HG03039 (cell line): ENCODE data around the gene TLE1.
"Not testable (repeated sequence)": the region's sequence is repeated elsewhere in the genome, so short reads cannot be mapped to it uniquely, and the experiment has no call there.

Experiments used
- ATAC-seq: cut with Tn5 transposase; IDR thresholded peaks from one replicate; pipeline ENCODE4 v1.9.1; 2021; ENCODE audit warnings: mild to moderate bottlenecking, moderate library complexity; ENCODE audit not compliant: unreplicated experiment

The TLE1 gene

DNA sequence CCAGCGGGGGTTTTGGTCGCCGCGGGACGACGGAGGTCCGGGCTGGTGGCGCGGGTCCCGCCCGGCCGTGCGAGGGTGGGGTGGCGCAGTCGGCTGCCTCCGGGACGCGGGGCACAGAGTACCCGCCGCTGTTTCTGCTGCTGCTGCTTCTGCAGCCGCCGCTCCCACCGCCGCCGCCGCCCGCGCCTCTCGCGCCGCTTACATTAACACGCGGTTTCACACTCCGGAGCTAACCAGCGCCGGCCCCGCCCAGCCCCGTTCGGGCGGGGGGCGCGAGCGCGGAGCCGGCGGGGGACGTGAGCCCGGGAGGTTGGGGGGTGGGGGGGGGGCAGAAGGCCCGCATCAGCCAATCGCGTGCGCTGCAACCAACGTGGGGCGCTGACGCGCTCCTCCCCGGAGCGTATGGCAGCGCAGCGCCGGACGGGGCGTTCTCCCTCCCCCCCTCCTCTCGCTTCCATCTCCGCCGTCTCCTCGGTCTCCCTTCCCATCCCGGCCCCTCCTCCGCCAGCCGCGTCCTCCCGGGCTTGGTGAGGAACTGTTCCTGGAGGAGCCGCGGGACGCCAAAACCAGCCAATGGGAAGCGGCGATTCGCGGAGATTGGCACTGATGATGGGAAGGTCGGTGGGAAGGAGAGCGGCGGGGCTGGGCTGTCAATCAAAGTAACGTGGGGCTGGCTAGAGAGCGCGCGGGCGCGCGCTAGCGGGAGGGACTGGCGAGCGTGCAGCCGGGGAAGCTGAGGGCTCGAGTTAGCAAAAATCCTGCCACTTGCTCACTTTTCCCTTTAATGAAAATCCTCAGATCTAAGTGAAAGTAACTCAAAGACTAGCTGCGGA, at the start of gene TLE1:
Gene TLE1 (minus strand): TSS at position 205 of the 833 bp plus-strand sequence. CDS start 1,307 bp downstream, outside the sequence.
- peak; percentile 80 for ATAC-seq

DNA sequence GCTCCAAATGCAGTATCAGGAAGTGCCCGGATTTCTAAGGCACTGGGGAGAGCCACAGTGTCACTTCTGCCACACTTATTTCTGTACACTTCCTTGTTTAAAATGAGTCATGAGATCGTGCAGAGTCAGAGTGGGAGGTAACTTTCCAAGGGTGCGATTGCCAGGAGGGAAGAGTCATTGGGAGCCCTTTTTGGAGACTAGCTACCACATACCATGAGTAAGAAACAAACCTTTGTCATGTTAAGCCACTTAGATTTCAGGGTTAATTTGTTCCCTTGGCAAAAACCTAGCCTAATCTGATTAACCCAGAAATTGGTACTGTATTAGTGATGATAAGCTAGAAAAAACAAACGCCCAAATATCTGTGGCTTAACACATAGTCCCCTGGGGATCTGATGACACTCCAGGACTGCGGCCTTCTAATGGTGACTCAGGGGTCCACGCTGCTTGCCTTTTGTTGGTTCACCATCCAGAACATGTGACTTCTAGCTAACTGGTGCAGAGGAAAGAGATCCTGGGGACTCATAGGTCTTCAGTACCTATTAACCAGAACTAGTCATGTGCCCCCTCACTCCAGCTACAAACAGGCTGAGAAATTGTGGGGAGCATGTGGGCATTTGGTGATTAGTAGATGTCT, 48.6 kb upstream of the TLE1 start:
- no peak for ATAC-seq

DNA sequence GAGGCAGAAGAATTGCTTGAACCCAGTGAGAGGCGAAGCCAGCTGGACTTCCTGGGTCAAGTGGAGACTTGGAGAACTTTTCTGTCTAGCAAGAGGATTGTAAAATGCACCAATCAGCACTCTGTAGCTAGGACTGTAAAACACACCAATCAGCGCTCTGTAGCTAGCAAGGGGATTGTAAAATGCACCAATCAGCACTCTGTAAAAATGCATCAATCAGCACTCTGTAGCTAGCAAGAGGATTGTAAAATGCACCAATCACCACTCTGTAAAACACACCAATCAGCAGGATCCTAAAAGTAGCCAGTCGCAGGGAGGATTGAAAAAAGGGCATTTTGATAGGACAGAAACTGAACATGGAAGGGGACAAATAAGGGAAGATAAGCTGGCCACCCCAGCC, 41.2 kb upstream of the TLE1 start:
- ATAC-seq = not testable (repeated sequence)

- peak; percentile 70 for ATAC-seq
Measured at GRCh38 chr9:81729135-81729534, 39.8 kb upstream of the TLE1 start.

DNA sequence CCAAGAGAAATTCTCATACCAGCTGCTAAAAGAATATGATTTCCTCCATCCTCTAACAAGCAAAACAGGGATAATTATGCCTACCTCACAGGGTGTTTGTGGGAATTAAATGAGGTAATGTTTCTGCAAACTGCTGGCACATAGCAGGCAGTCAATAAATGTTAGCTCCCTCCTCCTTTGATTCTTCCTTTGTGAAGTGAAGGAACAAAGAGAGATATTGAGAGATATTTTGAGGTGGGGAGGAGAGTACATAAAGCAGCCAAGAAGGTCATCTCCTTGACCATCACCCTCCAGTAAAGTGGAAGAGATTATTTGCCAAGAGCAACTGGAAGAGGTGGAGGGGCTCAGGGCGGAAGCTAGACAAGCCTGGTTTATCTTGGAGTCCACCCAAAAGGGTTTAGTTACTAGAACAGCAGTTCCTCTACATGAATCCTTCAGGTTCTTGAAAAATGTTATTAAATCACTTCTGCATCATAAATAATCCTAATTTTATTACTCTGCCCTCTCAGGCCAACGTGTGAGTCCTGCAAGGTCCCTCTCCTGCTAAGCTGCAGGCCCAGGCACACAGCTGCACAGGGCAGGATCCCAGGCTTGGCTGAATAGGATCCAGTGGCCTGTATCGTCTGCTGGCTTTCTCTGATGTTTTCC, 35.0 kb upstream of the TLE1 start:
- no peak for ATAC-seq

- ATAC-seq = no peak
Measured at GRCh38 chr9:81722277-81722676, 32.9 kb upstream of the TLE1 start.

DNA sequence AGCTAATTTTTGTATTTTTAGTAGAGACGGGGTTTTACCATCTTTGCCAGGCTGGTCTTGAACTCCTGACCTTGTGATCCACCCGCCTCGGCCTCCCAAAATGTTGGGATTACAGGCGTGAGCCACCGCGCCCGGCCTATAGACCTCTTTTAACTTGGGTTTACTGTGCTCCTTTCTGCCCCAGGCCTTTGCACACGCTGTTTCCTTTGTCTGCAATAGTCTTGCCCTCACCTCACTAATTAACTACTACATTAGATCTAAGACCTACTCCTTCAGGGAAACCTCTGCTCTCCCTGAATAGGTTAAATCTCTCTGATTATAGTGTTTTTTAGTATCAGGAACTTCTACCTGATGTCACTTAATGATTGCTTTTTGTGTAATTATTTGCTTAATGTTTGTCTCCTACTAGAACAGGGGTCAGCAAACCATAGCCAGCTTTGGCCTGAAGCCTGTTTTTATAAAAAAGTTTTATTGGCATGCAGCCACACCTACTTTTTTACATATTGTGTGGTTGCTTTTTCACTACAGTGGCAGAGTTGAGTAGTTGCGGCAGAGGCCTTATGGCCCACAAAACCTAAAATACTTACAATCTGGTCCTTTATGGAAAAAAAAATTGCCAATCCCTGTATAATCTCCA, 31.2 kb upstream of the TLE1 start:
- no peak for ATAC-seq

- no peak for ATAC-seq
Measured at GRCh38 chr9:81719972-81720371, 30.6 kb upstream of the TLE1 start.

- no peak for ATAC-seq
Measured at GRCh38 chr9:81718244-81718643, 28.9 kb upstream of the TLE1 start.

DNA sequence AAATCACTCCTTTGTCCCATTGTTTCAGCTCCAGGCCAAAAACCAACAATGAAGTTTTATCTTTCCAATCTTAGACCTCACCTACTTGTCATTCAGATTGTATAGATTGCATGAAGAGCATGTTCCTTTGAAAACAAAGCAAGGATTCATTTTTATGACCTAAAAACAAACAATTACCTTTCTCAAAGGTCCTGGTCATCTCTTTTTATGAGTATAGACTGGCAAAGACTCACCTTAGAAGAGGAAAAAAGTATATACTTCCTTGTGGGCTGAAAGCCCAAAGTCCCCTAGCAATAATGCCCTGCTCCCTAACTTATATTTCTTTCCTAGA, 28.4 kb upstream of the TLE1 start:
- no peak for ATAC-seq

DNA sequence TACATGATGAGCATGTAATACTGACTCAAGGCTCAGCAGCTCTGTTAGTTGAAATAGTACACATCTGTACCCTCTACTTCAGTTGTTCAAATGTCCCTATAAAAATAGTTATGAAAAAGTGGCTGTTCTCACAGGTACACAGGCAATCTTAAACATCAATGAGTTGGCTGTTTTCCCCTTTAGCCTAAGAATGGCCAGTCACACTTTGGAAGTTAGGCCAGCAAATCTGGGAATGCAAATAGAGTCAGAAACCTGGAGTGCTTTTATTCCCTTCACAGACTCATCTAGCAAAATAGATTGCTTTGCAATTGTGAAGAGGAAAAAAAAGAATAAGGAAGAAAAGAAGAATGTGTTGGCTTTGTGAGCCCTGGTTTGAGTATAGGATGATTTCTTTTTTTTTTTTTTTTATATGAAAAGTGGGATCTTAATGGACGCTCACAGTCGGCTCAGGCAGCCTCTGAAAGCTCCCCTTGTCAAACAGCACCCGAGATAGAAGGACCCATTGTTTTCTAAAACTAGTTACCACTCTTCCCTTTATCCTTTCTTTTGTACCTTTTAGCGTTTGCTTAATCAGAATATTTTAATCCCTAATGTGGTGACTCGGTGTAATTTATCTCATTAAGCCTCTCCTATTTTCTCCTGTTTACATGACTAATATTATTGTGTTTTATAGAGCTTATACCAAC, 27.9 kb upstream of the TLE1 start:
- ATAC-seq = no peak

- ATAC-seq = no peak
Measured at GRCh38 chr9:81716409-81716808, 27.1 kb upstream of the TLE1 start.

- ATAC-seq = no peak
Measured at GRCh38 chr9:81705578-81705977, 16.2 kb upstream of the TLE1 start.

DNA sequence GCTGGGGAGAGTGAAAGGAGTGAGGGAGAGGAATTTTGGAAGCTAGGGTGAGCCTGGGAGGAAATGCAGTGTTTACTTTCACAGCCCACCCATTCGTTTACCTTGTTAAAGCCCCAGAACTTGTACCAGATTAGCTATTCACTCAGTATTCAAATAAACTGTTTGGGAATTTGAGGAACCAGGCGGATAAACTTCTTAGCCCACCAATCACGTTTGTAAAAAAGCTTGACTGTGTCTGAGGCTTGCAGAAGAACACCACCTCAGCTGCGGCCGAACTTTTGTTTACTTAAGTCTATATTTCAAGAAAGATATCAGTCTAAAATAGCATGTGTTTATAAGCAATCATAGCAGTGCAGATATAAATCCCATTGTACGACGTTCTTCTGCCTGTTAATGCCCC, 5.2 kb upstream of the TLE1 start:
- ATAC-seq = no peak

DNA sequence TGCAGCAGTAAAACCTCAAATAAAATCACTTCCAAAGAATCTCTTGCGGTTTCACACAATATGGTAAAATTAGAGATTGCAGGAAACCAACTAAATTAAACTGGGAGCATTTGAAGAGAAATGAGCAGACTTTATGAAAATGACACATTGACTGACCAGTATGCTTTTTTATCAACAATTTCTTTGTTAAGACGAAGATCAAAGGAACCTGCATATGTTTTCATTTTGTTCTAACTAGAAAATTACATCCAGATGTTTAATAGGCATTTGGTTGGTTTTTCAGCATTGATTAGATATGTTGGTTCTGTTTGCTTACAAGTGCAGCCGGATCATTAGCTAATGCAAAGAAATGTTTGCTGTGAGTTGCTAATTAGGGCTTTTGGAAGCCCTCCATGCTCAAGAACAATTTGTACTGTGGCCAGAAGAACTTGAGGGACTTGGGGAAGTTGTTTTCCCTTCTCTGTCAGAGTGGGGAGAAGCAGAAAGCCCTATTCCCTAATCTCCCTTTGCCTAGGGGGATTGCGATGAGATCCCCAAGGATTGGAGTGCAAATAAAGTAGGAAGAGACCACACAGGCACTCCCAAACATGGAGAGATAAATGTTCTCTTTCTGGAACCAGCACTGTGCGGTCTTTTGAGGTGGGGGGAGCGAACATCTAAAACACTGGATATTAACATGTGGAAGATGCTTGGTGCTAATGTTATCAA, 4.5 kb upstream of the TLE1 start:
- ATAC-seq = no peak

GRCh38 chr9:81690251-81690851, 1.0 kb upstream of the TLE1 start:
- no peak for ATAC-seq

- ATAC-seq = not testable (repeated sequence)
Measured at GRCh38 chr9:81689093-81689342, 329 bp downstream of the TLE1 start.

DNA sequence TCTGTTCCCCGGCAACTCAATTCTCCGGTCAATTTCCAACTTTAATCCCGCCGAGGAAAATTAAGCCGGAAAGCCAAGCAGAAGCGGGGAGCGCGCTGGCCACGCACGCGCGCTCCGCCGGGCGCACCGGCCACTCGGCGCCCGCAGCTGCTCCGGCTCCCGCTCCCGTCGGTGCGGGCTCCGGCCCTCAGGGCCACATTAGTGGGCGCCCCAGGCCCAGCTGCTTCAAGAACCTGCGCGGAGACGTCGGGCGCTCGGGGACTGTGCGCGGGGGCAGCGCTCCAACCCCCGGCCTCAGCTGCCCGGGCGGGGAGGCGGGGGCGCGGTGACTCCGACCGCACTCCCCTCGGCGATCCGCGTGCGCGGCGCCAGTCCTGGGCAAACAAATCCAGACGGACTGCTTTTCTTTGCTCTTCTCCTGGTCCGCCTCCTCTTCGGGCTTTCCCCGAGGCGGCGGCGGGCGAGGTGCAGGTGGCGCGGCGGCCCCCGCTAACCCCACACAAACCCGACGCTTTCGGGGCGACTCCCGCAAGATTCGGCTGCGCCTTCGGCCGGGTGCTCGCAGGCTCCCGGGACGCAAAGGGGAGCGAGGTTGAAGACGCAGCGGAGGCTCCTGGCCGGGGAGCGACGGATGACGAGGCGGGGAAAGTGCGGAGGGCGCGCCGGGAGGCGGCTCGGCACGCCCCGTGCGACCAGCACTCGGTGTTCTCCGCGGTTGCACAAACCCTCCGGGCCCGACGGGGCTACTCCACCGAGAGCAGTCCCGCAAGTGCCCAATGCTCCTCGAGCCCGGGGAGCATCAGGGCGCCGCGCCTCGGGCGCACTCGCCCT, 870 bp downstream of the TLE1 start:
- ATAC-seq = peak; percentile 7

DNA sequence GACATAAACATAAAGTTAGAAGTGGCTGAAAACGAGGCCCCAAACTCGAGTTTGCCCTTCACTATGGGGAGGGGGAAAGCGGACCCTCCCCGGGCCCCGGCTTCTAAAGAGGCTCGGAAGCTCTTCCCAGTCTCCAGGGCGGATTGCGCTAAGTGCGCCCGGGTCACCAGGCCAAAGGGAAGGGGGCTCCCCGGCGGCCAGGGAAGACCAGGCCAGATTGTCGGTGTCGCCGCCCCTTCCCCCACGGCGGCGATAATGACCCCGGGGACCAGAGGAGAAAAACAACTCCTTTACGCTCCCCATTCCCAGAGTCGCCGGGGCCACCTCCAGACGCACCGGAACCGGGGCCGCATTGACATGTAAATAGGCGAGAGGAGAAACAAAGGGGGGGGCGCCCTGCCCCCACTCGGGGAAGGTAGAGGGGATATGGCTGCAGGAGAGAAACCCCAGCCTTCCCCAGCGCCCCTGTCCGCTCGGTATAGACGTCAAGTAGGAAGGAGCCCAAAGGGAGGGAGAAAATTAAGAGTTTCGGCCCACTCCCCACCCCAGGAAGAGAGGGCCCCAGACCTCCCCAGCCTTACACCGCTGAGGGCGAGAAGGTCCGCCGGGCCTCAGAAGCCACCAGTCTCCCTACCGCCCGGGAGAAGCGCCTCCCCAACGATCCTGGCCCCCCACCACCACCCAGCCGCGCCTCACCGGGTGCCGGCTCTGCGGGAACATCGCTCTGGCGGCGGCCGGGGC, 1.7 kb downstream of the TLE1 start:
- no peak for ATAC-seq
